ENCODE data around the gene EFNA5. TPM values are rescaled to one million over a fixed set of nuclear protein-coding genes. Genes with fewer than 3 reads are reported as not detected.

EFNA5 gene
- total RNA-seq, 1 donor from 2014 or later, result 57.5 TPM

- Mint-ChIP-seq H3K27me3 (ENCODE audit: low read depth) (no peaks in the 10 kb centered on the region), H3K4me3 (no peak overlapping the region), H3K27ac (no peak overlapping the region), H3K4me1 (peaks cover 29% of the 10 kb centered on the region), H3K36me3 (no peaks in the 10 kb centered on the region), H3K9me3 (no peaks in the 10 kb centered on the region)
- no peak for DNase-seq (ENCODE audit: low spot score in 2 of 2, unreplicated experiment in 2 of 2)
- TF ChIP-seq CTCF (IDR thresholded peaks at IDR 0.05; ENCODE audit: unreplicated experiment), result no peak
Measured at GRCh38 chr5:107548477-107548876, 122.3 kb downstream of the EFNA5 start.

- no peaks in the 10 kb centered on the region for H3K27me3 Mint-ChIP-seq (ENCODE audit: low read depth)
Measured at GRCh38 chr5:107546719-107547118, 124.0 kb downstream of the EFNA5 start.

GRCh38 chr5:107545486-107545885 lies 125.3 kb downstream of the EFNA5 start:
- no peak overlapping the region for H3K4me3 Mint-ChIP-seq
- no peak overlapping the region for H3K27ac Mint-ChIP-seq
- no peak for TF ChIP-seq CTCF (IDR thresholded peaks at IDR 0.05; ENCODE audit: unreplicated experiment)
- no peaks in the 10 kb centered on the region for H3K36me3 Mint-ChIP-seq
- H3K9me3 Mint-ChIP-seq, result no peaks in the 10 kb centered on the region
- H3K4me1 Mint-ChIP-seq, result peaks cover 49% of the 10 kb centered on the region
- no peak for DNase-seq (ENCODE audit: low spot score in 2 of 2, unreplicated experiment in 2 of 2)
- H3K27me3 Mint-ChIP-seq (ENCODE audit: low read depth), result no peaks in the 10 kb centered on the region

More at GRCh38 chr5:107546719-107547118, 124.0 kb downstream of the EFNA5 start:
- DNase-seq (ENCODE audit: low spot score in 2 of 2, unreplicated experiment in 2 of 2), result no peak
- Mint-ChIP-seq H3K4me1 (peaks cover 46% of the 10 kb centered on the region), H3K36me3 (no peaks in the 10 kb centered on the region), H3K27ac (no peak overlapping the region), H3K4me3 (no peak overlapping the region), H3K9me3 (no peaks in the 10 kb centered on the region)
- TF ChIP-seq CTCF (IDR thresholded peaks at IDR 0.05; ENCODE audit: unreplicated experiment), result no peak

- TF ChIP-seq CTCF (IDR thresholded peaks at IDR 0.05; ENCODE audit: unreplicated experiment), result no peak
- H3K4me1 Mint-ChIP-seq, result peaks cover 50% of the 10 kb centered on the region
Measured at GRCh38 chr5:107544967-107545366, 125.8 kb downstream of the EFNA5 start.

GRCh38 chr5:107544476-107544875 lies 126.3 kb downstream of the EFNA5 start:
- H3K27ac Mint-ChIP-seq, result no peak overlapping the region

More at GRCh38 chr5:107544967-107545366, 125.8 kb downstream of the EFNA5 start:
- no peaks in the 10 kb centered on the region for H3K36me3 Mint-ChIP-seq
- no peaks in the 10 kb centered on the region for H3K27me3 Mint-ChIP-seq (ENCODE audit: low read depth)
- no peaks in the 10 kb centered on the region for H3K9me3 Mint-ChIP-seq
- H3K27ac Mint-ChIP-seq, result no peak overlapping the region
- DNase-seq (ENCODE audit: low spot score in 2 of 2, unreplicated experiment in 2 of 2), result no peak
- no peak overlapping the region for H3K4me3 Mint-ChIP-seq

More at GRCh38 chr5:107544476-107544875, 126.3 kb downstream of the EFNA5 start:
- peaks cover 53% of the 10 kb centered on the region for H3K4me1 Mint-ChIP-seq
- no peak overlapping the region for H3K4me3 Mint-ChIP-seq
- no peak for TF ChIP-seq CTCF (IDR thresholded peaks at IDR 0.05; ENCODE audit: unreplicated experiment)
- H3K27me3 Mint-ChIP-seq (ENCODE audit: low read depth), result no peaks in the 10 kb centered on the region
- no peaks in the 10 kb centered on the region for H3K36me3 Mint-ChIP-seq
- no peaks in the 10 kb centered on the region for H3K9me3 Mint-ChIP-seq
- DNase-seq (ENCODE audit: low spot score in 2 of 2, unreplicated experiment in 2 of 2), result no peak

Measured in mesothelial cell of epicardium (in vitro differentiated cells).